GM10266 (cell line): ENCODE results near the gene TMIGD3.

Experiments
- DNase-seq: peaks from one replicate; pipeline ENCODE4 v3.0.0; 2012; ENCODE audit errors: extremely low spot score
- CTCF ChIP-seq: IDR thresholded peaks from 2 replicates; pipeline ENCODE4 v1.5.1; 2012; ENCODE audit warnings: mild to moderate bottlenecking, low read depth; ENCODE audit not compliant: control insufficient read depth, insufficient read depth; ENCODE audit errors: missing control alignments

The TMIGD3 gene

GRCh38 chr1:111484391-111485026 is 18.9 kb downstream of the TMIGD3 start:
- no peak for TF ChIP-seq CTCF
- DNase-seq: no peak

- no peak for DNase-seq
- no peak for TF ChIP-seq CTCF
These were observed 19.6 kb downstream of the TMIGD3 start for GRCh38 chr1:111483876-111484275.

GRCh38 chr1:111483166-111483565 is 20.3 kb downstream of the TMIGD3 start:
- no peak for DNase-seq
- no peak for TF ChIP-seq CTCF

- peak; percentile 89 for TF ChIP-seq CTCF
- DNase-seq: peak; percentile 64
These were observed 21.8 kb downstream of the TMIGD3 start for GRCh38 chr1:111481387-111482221.

GRCh38 chr1:111480674-111481073 is 22.8 kb downstream of the TMIGD3 start:
- no peak for DNase-seq
- TF ChIP-seq CTCF: no peak

GRCh38 chr1:111476761-111477309 is 26.6 kb downstream of the TMIGD3 start:
- DNase-seq: peak; percentile 46
- TF ChIP-seq CTCF: no peak

- DNase-seq: no peak
- TF ChIP-seq CTCF: no peak
These were observed 27.2 kb downstream of the TMIGD3 start for GRCh38 chr1:111476214-111476613.
